Thoracic aorta (tissue), 2 donors: ENCODE measurements around the gene SNCG. TPM values are rescaled to one million over a fixed set of nuclear protein-coding genes. Genes with fewer than 3 reads are reported as not detected.
A peak's percentile ranks its signal among the peaks of the same experiment; 100 is the strongest.

Experiments used
- ATAC-seq: fragments of 150-250 bp; one replicate; pipeline ENCODE4 v1.8.0; 2017; ENCODE audit warnings: low read depth; ENCODE audit not compliant: insufficient number of reproducible peaks, low FRiP score
- DNase-seq: peaks from one replicate; pipeline ENCODE4 v3.0.0-alpha.2; 2020; ENCODE audit warnings: low spot score
- H3K27ac ChIP-seq, 2 donors: fragments of 200-600 bp; sonication (generic); 1 replicate in 1 of 2; 2 replicates in 1 of 2; pipeline ENCODE4 v1.5.1; 2016; ENCODE audit warnings: mild to moderate bottlenecking in 2 of 2, moderate library complexity in 2 of 2
- H3K27me3 ChIP-seq: fragments of 200-600 bp; sonication (generic); replicated peaks from 2 replicates; pipeline ENCODE4 v1.6.0; 2016; ENCODE audit warnings: mild to moderate bottlenecking; ENCODE audit not compliant: insufficient read depth
- H3K36me3 ChIP-seq: fragments of 200-600 bp; sonication (generic); one replicate; pipeline ENCODE4 v1.5.1; 2016
- H3K4me1 ChIP-seq, 2 donors: fragments of 200-600 bp; sonication (generic); 1 replicate in 1 of 2; 2 replicates in 1 of 2; pipeline versions ENCODE4 v1.5.1 to v1.6.0; 2016; ENCODE audit warnings: low read depth in 2 of 2, mild to moderate bottlenecking in 1 of 2; ENCODE audit not compliant: control insufficient read depth in 1 of 2
- H3K4me3 ChIP-seq: fragments of 200-600 bp; sonication (generic); 2 replicates; pipeline ENCODE4 v1.5.1; 2016; ENCODE audit warnings: mild to moderate bottlenecking
- H3K9me3 ChIP-seq: fragments of 200-600 bp; sonication (generic); 2 replicates; pipeline ENCODE4 v1.5.1; 2016
- CTCF ChIP-seq: fragments of 200-600 bp; sonication (generic); IDR thresholded peaks from one replicate; pipeline ENCODE4 v1.5.1; 2019; ENCODE audit warnings: antibody characterized with exemption
- total RNA-seq, 2 donors: library from RNA; depleted of rRNA; stranded (reverse); fragments of >200 nt; gene quantifications; one replicate each; pipeline versions ENCODE4 v1.1.0 to v1.2.3, GENCODE V29; 2016

Gene SNCG
- total RNA-seq, 2 donors from 2014 or later, result 50.9 to 167 TPM

GRCh38 chr10:86970982-86971231 is 12.5 kb downstream of the SNCG start:
- no peak for DNase-seq

GRCh38 chr10:86971232-86971991 is 13.0 kb downstream of the SNCG start:
- Histone ChIP-seq H3K27ac (peak overlapping the region; percentile 100), H3K4me3 (peak overlapping the region; percentile 97), H3K9me3 (no peaks in the 10 kb centered on the region), H3K27me3 (no peaks in the 10 kb centered on the region), H3K36me3 (no peaks in the 10 kb centered on the region), H3K4me1 (peaks cover 21 to 47% of the 10 kb centered on the region in 2 donors)
- ATAC-seq (peak; percentile 57), DNase-seq (no peak)
- TF ChIP-seq CTCF, result peak; percentile 27

More at GRCh38 chr10:86970982-86971231, 12.5 kb downstream of the SNCG start:
- H3K36me3 ChIP-seq, result no peaks in the 10 kb centered on the region
- peak; percentile 1 for ATAC-seq
- peak overlapping the region; percentile 100 for H3K27ac ChIP-seq
- TF ChIP-seq CTCF, result no peak
- peaks cover 21 to 52% of the 10 kb centered on the region in 2 donors for H3K4me1 ChIP-seq
- H3K4me3 ChIP-seq, result peak overlapping the region; percentile 97
- no peaks in the 10 kb centered on the region for H3K9me3 ChIP-seq
- H3K27me3 ChIP-seq, result no peaks in the 10 kb centered on the region

GRCh38 chr10:86972613-86973380 is 14.4 kb downstream of the SNCG start:
- Histone ChIP-seq H3K27ac (peak overlapping the region; percentile 100), H3K4me3 (no peak overlapping the region), H3K27me3 (no peaks in the 10 kb centered on the region), H3K36me3 (no peaks in the 10 kb centered on the region), H3K4me1 (peaks cover 14 to 36% of the 10 kb centered on the region in 2 donors), H3K9me3 (no peaks in the 10 kb centered on the region)
- ATAC-seq (no peak), DNase-seq (no peak)
- no peak for TF ChIP-seq CTCF

GRCh38 chr10:86974484-86974883 is 16.1 kb downstream of the SNCG start:
- Histone ChIP-seq H3K4me1 (peaks cover 19 to 38% of the 10 kb centered on the region in 2 donors), H3K4me3 (no peak overlapping the region)

More at GRCh38 chr10:86974484-86974883, 16.1 kb downstream of the SNCG start:
- H3K9me3 ChIP-seq, result no peaks in the 10 kb centered on the region
- no peaks in the 10 kb centered on the region for H3K36me3 ChIP-seq
- H3K27me3 ChIP-seq, result no peaks in the 10 kb centered on the region
- no peak for TF ChIP-seq CTCF
- DNase-seq (no peak), ATAC-seq (no peak)
- H3K27ac ChIP-seq, result peak overlapping the region in 1 of 2 donors; percentile 46
